Chondrocyte (in vitro differentiated cells): Measurements from ENCODE around the gene CMIP. TPM values are rescaled to one million over a fixed set of nuclear protein-coding genes. Genes with fewer than 3 reads are reported as not detected.

Experiments used
- DNase-seq: peaks from one replicate; pipeline ENCODE4 v3.0.0; 2021; ENCODE audit warnings: mixed read lengths, low spot score
- H3K27ac Mint-ChIP-seq: one replicate; pipeline ENCODE4 v1.8.0; 2021; ENCODE audit warnings: mild to moderate bottlenecking, moderate library complexity, mixed read lengths; ENCODE audit not compliant: unreplicated experiment
- H3K27me3 Mint-ChIP-seq: 2 replicates; pipeline ENCODE4 v1.8.0; 2021; ENCODE audit warnings: low read depth, mixed read lengths
- H3K36me3 Mint-ChIP-seq: 2 replicates; pipeline ENCODE4 v1.8.0; 2021; ENCODE audit warnings: low read depth, mixed read lengths
- H3K4me1 Mint-ChIP-seq: 2 replicates; pipeline ENCODE4 v1.8.0; 2021; ENCODE audit warnings: low read depth, mild to moderate bottlenecking, mixed read lengths
- H3K4me3 Mint-ChIP-seq: one replicate; pipeline ENCODE4 v1.8.0; 2021; ENCODE audit warnings: mild to moderate bottlenecking, moderate library complexity, mixed read lengths; ENCODE audit not compliant: unreplicated experiment
- H3K9me3 Mint-ChIP-seq: 2 replicates; pipeline ENCODE4 v1.8.0; 2021; ENCODE audit warnings: low read depth, mixed read lengths
- total RNA-seq: library from RNA; stranded (reverse); gene quantifications from 3 replicates; pipeline ENCODE4 v1.2.1, GENCODE V29; 2021
- TF ChIP-seq, protein P1 (sequence below): fragments of 200-600 bp; sonication (generic); IDR thresholded peaks from 2 replicates; pipeline ENCODE4 v1.5.0; 2021; ENCODE audit warnings: antibody characterized with exemption, mild to moderate bottlenecking, moderate library complexity

Gene CMIP
- total RNA-seq, 1 donor from 2014 or later = 62.9 TPM

DNA sequence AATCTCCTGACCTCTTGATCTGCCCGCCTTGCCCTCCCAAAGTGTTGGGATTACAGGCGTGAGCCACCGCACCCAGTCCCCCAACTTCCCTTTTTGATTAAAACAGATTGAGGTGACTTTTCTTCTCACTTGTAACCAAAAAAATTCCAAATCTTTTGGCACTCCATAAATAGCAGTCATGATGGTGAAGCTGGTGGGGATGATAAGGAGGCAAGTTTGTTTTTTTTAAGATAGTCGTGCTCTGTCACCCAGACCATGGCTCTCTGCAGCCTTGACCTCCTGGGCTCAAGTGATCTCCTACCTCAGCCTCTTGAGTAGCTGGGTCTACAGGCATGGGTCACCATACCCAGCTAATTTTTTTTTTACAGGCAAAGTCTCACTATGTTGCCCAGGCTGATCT, 299.8 kb downstream of the CMIP start:
- DNase-seq = no peak
- peaks cover 8% of the 10 kb centered on the region for H3K27me3 Mint-ChIP-seq
- peaks cover 11% of the 10 kb centered on the region for H3K4me1 Mint-ChIP-seq
- no peak overlapping the region for H3K27ac Mint-ChIP-seq
- no peaks in the 10 kb centered on the region for H3K36me3 Mint-ChIP-seq
- TF ChIP-seq, protein P1, sequence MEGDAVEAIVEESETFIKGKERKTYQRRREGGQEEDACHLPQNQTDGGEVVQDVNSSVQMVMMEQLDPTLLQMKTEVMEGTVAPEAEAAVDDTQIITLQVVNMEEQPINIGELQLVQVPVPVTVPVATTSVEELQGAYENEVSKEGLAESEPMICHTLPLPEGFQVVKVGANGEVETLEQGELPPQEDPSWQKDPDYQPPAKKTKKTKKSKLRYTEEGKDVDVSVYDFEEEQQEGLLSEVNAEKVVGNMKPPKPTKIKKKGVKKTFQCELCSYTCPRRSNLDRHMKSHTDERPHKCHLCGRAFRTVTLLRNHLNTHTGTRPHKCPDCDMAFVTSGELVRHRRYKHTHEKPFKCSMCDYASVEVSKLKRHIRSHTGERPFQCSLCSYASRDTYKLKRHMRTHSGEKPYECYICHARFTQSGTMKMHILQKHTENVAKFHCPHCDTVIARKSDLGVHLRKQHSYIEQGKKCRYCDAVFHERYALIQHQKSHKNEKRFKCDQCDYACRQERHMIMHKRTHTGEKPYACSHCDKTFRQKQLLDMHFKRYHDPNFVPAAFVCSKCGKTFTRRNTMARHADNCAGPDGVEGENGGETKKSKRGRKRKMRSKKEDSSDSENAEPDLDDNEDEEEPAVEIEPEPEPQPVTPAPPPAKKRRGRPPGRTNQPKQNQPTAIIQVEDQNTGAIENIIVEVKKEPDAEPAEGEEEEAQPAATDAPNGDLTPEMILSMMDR = no peak
- peaks cover 4% of the 10 kb centered on the region for H3K9me3 Mint-ChIP-seq
- H3K4me3 Mint-ChIP-seq = no peak overlapping the region

DNA sequence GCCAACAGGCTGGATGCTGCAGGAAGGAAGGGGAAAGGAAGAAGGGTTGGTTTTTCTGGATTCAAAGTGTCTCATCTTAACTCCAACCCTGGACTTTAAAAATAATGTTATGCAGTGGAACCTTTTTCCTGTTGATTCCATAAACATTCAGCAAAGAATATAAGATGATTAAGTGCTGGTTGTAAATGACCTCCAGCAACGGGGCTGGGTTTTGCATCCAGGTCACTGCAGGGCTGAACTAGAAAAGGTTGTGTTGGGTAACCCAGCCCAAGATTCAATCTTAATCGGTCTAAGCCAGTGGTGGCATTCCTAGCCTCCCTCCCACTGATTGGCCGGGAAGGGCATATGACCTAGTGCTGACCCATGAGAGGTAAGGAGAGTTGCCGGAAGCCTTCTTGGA, 300.3 kb downstream of the CMIP start:
- Mint-ChIP-seq H3K4me1 (peaks cover 11% of the 10 kb centered on the region), H3K27me3 (peaks cover 8% of the 10 kb centered on the region), H3K36me3 (no peaks in the 10 kb centered on the region), H3K9me3 (peaks cover 4% of the 10 kb centered on the region), H3K27ac (no peak overlapping the region), H3K4me3 (no peak overlapping the region)
- TF ChIP-seq, protein P1 = no peak
- no peak for DNase-seq

DNA sequence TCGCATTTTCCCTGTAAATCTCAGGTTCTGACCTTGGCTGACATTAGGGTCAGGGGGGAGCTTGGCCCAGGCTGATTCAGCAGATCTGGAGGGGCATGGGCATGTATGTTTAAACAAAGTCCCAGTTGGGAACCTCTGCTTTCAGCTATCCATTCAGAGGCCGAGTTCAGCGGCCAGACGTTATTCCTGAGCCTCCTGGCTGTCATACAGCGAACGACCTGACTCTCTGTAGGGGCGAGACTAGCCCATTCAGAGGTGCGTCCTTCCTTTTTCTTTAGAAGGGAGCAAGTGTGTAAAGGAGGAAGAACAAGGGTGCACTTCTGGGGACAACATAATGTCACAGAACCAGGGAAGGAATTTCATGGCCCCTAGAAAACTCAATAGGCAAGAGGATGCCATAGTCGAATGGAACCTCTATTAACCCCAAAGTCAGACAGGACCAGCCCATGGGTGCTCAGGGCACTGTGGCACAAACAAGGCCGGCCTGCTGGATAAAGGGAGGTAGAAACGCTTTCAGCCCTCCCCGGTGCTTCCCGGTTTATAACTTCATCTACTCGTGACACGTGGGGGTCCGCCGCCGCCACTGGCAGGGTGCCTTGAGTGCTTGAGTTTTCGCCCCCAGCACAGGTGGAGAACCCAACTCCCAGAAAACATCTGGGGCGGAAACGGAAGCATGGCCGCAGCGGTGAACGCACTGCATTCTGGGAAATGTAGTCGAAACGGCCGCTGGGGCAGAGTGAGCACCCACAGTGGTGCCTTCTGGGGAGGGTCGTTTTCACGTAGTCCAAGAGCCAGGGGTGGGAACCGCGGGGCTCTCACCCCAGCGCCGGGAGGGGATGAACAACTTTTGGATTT, 301.3 kb downstream of the CMIP start:
- peak overlapping the region; percentile 80 for H3K4me3 Mint-ChIP-seq
- no peaks in the 10 kb centered on the region for H3K36me3 Mint-ChIP-seq
- no peak overlapping the region for H3K27ac Mint-ChIP-seq
- peaks cover 8% of the 10 kb centered on the region for H3K27me3 Mint-ChIP-seq
- peaks cover 11% of the 10 kb centered on the region for H3K4me1 Mint-ChIP-seq
- DNase-seq = no peak
- TF ChIP-seq, protein P1 = no peak
- peaks cover 4% of the 10 kb centered on the region for H3K9me3 Mint-ChIP-seq

DNA sequence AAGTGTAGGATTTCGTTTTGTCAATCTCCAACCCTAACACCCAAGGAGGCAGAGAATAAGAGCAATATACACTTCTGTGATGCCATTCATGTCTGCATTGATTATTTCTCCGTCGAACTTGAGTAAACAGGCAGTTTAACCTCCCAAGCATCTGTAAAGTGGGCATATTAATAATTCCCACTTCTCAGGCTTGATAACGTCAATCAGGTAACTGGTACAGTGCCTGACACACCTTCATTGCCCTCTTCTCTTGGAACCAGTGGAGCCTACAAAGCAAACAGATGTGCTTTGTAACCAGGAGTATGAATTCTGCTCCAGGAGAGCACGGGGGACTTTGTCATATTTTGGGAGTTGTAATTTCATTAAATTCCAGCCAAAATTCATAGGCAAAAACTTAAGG, 302.0 kb downstream of the CMIP start:
- no peaks in the 10 kb centered on the region for H3K36me3 Mint-ChIP-seq
- TF ChIP-seq, protein P1 = no peak
- DNase-seq = no peak
- peaks cover 6% of the 10 kb centered on the region for H3K27me3 Mint-ChIP-seq
- peaks cover 11% of the 10 kb centered on the region for H3K4me1 Mint-ChIP-seq
- no peak overlapping the region for H3K27ac Mint-ChIP-seq
- H3K4me3 Mint-ChIP-seq = peak overlapping the region; percentile 80
- H3K9me3 Mint-ChIP-seq = peaks cover 4% of the 10 kb centered on the region

DNA sequence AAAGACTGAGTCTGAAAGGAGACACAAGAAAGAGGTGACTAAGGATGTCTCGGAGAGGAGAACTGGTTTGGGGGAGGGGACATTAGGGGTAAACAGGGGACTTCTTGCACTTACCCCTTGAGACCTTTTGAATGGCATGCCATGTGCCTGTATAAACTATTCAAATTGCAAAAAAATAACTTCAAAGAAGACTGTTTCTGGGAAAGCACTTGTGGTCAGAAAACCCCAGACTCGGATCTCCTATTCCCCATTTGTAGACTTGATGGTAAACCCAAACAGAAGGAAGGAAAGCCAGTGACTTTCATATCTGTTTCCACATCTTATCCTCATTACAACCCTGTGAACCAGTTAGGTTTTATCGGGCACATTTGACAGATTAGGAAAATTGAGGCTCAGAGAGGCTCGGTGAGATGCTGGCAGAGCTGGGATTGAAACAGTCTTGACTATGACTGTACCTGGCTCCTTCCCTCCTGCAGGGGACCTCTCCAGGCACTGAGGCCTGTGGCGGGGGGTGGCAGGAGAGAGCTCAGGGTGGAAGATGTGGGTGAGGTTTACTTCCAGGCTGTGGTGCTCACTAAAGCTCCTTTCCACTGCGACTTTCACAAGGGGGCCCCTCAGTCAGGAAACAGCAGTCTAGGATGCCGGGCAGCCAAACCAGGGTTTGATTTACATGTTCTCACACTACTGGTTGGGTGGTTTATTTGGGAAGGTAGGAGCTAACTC, 304.0 kb downstream of the CMIP start:
- TF ChIP-seq, protein P1 = no peak
- no peak for DNase-seq
- Mint-ChIP-seq H3K27me3 (no peaks in the 10 kb centered on the region), H3K9me3 (peaks cover 4% of the 10 kb centered on the region), H3K27ac (no peak overlapping the region), H3K4me3 (no peak overlapping the region), H3K4me1 (peaks cover 11% of the 10 kb centered on the region), H3K36me3 (no peaks in the 10 kb centered on the region)
